Kidney epithelial cell (primary cell): Measurements from ENCODE around the gene POLR2H. TPM values are rescaled to one million over a fixed set of nuclear protein-coding genes. Genes with fewer than 3 reads are reported as not detected.
A peak's percentile ranks its signal among the peaks of the same experiment; 100 is the strongest.

Source experiments
- DNase-seq: peaks from one replicate; pipeline ENCODE4 v3.0.0-alpha.2; 2010; ENCODE audit warnings: low read depth
- H3K27me3 ChIP-seq: 2 replicates; pipeline ENCODE4 v1.6.0; 2011; ENCODE audit warnings: low read length; ENCODE audit not compliant: control insufficient read depth, insufficient read depth
- H3K36me3 ChIP-seq: 2 replicates; pipeline ENCODE4 v1.5.1; 2011; ENCODE audit warnings: low read length; ENCODE audit not compliant: control insufficient read depth, insufficient read depth
- H3K4me3 ChIP-seq: 2 replicates; pipeline ENCODE4 v1.5.1; 2011; ENCODE audit warnings: low read depth, mild to moderate bottlenecking, control low read depth, low read length
- total RNA-seq: library from RNA; depleted of rRNA; stranded (reverse); fragments of >200 nt; gene quantifications from 2 replicates; pipeline ENCODE4 v1.2.3, GENCODE V29; 2015
- TF ChIP-seq, protein P1 (sequence below): IDR thresholded peaks from 2 replicates; pipeline ENCODE4 v1.5.1; 2011; ENCODE audit warnings: mild to moderate bottlenecking, moderate library complexity, low read length, control low read depth, inconsistent platforms; ENCODE audit not compliant: insufficient read depth, poor library complexity, severe bottlenecking

POLR2H gene
- total RNA-seq, 1 donor from 2014 or later, result 79.8 TPM

DNA sequence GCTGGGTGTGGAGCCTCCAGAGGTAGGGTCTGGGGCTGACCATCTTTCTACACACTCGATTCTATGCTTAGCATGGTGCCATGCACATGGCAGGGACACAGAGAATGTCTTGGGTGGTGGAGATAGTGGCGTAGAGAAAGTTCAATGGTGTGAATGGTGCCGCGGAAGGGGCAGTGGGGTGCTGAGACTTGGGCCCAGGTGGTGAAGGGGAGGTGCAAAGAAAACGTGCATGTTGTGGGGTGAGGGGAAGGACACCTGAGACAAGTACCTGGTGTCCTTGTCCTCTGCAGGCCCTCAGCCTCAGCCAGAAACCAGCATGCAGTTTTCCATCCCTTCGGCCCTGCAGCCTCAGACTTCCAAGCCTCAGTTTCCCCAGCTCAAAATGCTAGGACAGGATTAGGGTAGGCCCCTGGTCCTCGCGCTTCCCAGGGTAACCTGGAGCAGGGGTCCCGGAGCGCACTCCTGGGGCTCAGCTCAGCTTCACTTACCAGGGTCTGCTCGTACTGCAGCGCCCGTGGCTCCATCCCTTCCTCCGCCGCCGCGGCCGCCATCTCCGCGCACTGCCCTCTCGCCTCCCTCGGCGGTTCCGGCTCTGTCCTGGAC, 480 bp upstream of the POLR2H start:
- DNase-seq, result no peak
- no peaks in the 10 kb centered on the region for H3K36me3 ChIP-seq
- H3K4me3 ChIP-seq, result peak overlapping the region; percentile 79
- H3K27me3 ChIP-seq, result no peaks in the 10 kb centered on the region
- TF ChIP-seq, protein P1, sequence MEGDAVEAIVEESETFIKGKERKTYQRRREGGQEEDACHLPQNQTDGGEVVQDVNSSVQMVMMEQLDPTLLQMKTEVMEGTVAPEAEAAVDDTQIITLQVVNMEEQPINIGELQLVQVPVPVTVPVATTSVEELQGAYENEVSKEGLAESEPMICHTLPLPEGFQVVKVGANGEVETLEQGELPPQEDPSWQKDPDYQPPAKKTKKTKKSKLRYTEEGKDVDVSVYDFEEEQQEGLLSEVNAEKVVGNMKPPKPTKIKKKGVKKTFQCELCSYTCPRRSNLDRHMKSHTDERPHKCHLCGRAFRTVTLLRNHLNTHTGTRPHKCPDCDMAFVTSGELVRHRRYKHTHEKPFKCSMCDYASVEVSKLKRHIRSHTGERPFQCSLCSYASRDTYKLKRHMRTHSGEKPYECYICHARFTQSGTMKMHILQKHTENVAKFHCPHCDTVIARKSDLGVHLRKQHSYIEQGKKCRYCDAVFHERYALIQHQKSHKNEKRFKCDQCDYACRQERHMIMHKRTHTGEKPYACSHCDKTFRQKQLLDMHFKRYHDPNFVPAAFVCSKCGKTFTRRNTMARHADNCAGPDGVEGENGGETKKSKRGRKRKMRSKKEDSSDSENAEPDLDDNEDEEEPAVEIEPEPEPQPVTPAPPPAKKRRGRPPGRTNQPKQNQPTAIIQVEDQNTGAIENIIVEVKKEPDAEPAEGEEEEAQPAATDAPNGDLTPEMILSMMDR, result no peak

DNA sequence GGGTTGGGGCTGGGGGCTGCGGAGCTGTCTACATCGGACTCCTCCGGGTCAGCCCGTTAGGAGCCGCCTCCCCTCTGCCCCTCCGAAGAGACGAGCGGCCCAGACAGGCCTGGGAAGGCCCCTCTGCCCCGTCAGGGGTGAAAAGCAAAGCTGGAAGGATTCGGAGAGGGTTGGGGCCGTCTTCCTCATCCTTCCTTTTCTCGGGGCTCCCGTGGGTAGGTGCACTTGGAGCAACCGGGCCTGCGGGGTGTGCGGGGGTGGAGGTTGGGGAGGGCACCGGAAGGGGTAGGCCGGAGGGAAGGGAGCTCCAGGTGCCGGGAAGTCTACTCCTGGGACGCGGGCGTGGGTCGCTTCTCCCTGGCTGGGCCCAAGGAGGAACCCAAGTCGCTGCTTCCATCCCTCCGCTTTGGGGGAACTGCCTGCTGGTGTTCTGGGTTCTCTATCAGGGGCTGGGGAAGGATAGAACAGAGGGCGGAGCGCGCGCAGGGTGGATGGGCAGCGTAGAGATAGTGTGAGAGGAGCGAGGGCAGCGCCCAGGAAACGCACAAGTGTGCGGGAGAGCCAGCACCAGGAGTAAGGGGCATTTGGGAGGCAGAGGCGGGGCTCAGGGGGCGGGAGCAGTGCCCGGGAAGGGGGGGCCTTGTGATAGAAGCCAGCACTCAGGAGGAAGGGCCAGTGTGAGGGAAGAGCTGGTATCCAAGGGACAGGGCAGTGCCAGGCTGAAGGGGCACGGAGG, 590 bp downstream of the POLR2H start:
- Histone ChIP-seq H3K27me3 (no peaks in the 10 kb centered on the region), H3K4me3 (peak overlapping the region; percentile 79), H3K36me3 (peaks cover 1% of the 10 kb centered on the region)
- no peak for DNase-seq
- TF ChIP-seq, protein P1, result no peak

DNA sequence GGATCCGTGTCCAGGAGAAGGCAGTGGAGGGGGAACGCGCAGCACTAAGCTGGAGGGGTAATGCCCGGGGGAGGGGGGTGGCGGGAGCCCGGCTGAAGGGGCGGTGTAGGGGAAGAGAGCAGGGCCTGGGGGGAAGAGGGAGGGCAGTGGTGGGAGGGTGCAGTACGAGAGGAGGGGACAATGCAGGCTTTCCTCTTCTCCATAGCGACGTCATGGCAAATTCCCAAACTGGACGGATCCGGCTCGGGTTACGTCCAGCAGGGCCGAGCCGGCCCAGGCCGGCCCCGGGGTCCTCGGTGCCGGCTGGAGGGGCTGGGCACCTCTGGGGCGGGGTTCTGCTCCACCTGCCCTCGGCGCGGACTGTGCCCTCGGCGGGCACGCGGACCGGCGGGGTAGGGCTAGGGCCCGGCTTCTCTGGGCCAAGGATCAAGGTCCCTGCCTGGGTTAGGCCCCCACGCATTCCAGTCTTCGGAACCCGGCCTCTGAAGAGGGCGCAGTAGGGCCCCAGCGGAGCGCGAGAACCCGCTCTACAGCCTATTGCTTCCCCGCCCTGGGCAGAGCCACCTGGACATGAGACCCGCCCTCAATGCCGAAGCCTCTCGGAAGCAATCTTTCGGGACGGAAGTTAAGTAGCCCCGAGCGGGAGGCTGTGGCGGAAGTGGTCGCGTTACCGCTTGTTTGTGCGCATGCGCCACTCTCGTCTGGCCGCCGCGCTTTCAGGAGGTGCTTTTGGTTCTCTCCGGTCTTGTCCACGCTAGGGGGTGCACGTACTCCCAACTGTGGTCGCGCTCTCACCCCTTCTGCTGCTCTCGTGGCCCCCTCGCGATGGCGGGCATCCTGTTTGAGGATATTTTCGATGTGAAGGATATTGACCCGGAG, 1.4 kb downstream of the POLR2H start:
- H3K27me3 ChIP-seq, result no peaks in the 10 kb centered on the region
- TF ChIP-seq, protein P1, result peak; percentile 68
- H3K36me3 ChIP-seq, result peaks cover 2% of the 10 kb centered on the region
- DNase-seq, result peak; percentile 92
- H3K4me3 ChIP-seq, result peak overlapping the region; percentile 79

DNA sequence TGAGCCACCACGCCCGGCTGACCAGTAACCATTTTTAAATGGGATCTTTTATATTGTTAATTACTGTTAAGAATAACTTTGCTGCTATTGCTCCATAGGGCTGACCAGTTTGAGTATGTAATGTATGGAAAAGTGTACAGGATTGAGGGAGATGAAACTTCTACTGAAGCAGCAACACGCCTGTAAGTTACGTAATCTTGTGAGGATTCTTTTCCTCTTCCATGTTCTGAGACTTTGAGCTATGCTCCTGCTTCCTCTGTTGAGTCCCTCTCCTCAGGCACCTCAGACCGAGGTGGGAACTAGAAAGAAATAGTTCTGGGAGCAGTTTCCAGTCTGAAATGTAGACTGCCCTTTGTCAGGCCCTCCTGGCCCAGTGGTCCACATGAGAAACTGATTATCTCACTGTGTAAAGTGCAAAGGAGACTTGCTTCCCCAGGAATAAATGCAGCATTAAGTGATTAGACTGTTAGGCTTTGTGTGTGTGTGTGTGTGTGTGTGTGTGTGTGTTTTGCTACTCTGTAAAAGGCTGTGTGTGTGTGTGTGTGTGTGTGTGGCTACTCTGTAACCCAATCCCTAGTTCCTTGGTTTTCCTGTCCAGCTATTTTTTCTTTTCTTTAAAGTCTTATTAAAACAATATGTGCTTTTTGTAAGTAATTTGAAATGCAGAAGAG, 5.2 kb downstream of the POLR2H start:
- TF ChIP-seq, protein P1, result no peak
- no peak for DNase-seq
- Histone ChIP-seq H3K4me3 (no peak overlapping the region), H3K27me3 (no peaks in the 10 kb centered on the region), H3K36me3 (peaks cover 7% of the 10 kb centered on the region)

DNA sequence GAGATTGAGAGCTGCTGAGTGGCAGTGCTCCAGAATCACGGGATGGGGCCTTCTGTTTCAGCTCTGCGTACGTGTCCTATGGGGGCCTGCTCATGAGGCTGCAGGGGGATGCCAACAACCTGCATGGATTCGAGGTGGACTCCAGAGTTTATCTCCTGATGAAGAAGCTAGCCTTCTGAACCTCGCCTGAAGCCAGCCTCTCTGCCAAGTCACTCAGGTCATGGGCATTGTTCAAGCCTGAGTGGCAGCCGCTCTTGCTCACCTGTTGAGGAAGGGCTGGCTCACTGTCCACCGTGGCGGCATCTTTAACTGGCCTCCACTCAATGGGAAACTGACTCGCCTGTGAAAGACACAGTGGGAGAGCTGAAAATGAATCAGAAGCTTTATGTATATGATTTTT, 6.6 kb downstream of the POLR2H start:
- no peak for DNase-seq
- TF ChIP-seq, protein P1, result no peak
- no peak overlapping the region for H3K4me3 ChIP-seq
- peaks cover 4% of the 10 kb centered on the region for H3K27me3 ChIP-seq
- peaks cover 7% of the 10 kb centered on the region for H3K36me3 ChIP-seq
